HEK293 (cell line): ENCODE data around the gene CDC40.

ENCODE experiments used
- EGR2 ChIP-seq: fragments of 450-650 bp; formaldehyde crosslinking; IDR thresholded peaks from 2 replicates; pipeline ENCODE4 v1.5.1; 2016; ENCODE audit warnings: low read depth, missing biosample characterization, missing genetic modification characterization
- GLI2 ChIP-seq: fragments of 450-650 bp; formaldehyde crosslinking; IDR thresholded peaks from 2 replicates; pipeline ENCODE4; 2017; ENCODE audit warnings: missing biosample characterization, missing genetic modification characterization, low read depth, borderline replicate concordance
- PRDM1 ChIP-seq: fragments of 450-650 bp; formaldehyde crosslinking; IDR thresholded peaks from 2 replicates; pipeline ENCODE4; 2016; ENCODE audit warnings: missing biosample characterization, missing genetic modification characterization
- SP7 ChIP-seq: fragments of 450-650 bp; formaldehyde crosslinking; IDR thresholded peaks from 2 replicates; pipeline ENCODE4 v1.5.1; 2016; ENCODE audit warnings: missing biosample characterization, missing genetic modification characterization
- ZNF214 ChIP-seq: fragments of 450-650 bp; formaldehyde crosslinking; IDR thresholded peaks from 2 replicates; pipeline ENCODE4 v1.5.1; 2017; ENCODE audit warnings: missing biosample characterization, mild to moderate bottlenecking, missing genetic modification characterization, borderline replicate concordance
- ZNF223 ChIP-seq: fragments of 450-650 bp; formaldehyde crosslinking; IDR thresholded peaks from 2 replicates; pipeline ENCODE4 v1.5.1; 2016; ENCODE audit warnings: missing biosample characterization, missing genetic modification characterization
- ZNF292 ChIP-seq: fragments of 450-650 bp; formaldehyde crosslinking; IDR thresholded peaks from 2 replicates; pipeline ENCODE4 v1.5.1; 2016; ENCODE audit warnings: low read depth, missing biosample characterization, missing genetic modification characterization, borderline replicate concordance
- ZNF473 ChIP-seq: fragments of 450-650 bp; formaldehyde crosslinking; IDR thresholded peaks from 2 replicates; pipeline ENCODE4 v1.5.1; 2017; ENCODE audit warnings: missing biosample characterization, missing genetic modification characterization
- ZNF510 ChIP-seq: fragments of 450-650 bp; formaldehyde crosslinking; IDR thresholded peaks from 2 replicates; pipeline ENCODE4 v1.5.1; 2018; ENCODE audit warnings: mild to moderate bottlenecking, missing genetic modification characterization, missing biosample characterization; ENCODE audit not compliant: insufficient replicate concordance
- ZNF514 ChIP-seq: fragments of 450-650 bp; formaldehyde crosslinking; IDR thresholded peaks from 2 replicates; pipeline ENCODE4 v1.5.1; 2016; ENCODE audit warnings: missing biosample characterization, missing genetic modification characterization
- ZNF544 ChIP-seq: fragments of 450-650 bp; formaldehyde crosslinking; IDR thresholded peaks from 2 replicates; pipeline ENCODE4 v1.5.0; 2017; ENCODE audit warnings: missing biosample characterization, missing genetic modification characterization
- ZNF549 ChIP-seq: fragments of 450-650 bp; IDR thresholded peaks from 2 replicates; pipeline ENCODE4 v1.5.1; 2018; ENCODE audit warnings: missing biosample characterization, missing genetic modification characterization, mild to moderate bottlenecking, inconsistent platforms, moderate library complexity
- ZNF560 ChIP-seq: fragments of 450-650 bp; formaldehyde crosslinking; IDR thresholded peaks from 2 replicates; pipeline ENCODE4 v1.5.1; 2017; ENCODE audit warnings: missing biosample characterization, missing genetic modification characterization, borderline replicate concordance
- ZNF585B ChIP-seq: fragments of 450-650 bp; formaldehyde crosslinking; IDR thresholded peaks from 2 replicates; pipeline ENCODE4 v1.5.1; 2016; ENCODE audit warnings: missing biosample characterization, missing genetic modification characterization
- ZNF610 ChIP-seq: fragments of 450-650 bp; formaldehyde crosslinking; IDR thresholded peaks from 2 replicates; pipeline ENCODE4 v1.5.1; 2016; ENCODE audit warnings: missing biosample characterization, missing genetic modification characterization, borderline replicate concordance
- ZNF658 ChIP-seq: fragments of 450-650 bp; formaldehyde crosslinking; IDR thresholded peaks from 2 replicates; pipeline ENCODE4; 2016; ENCODE audit warnings: missing biosample characterization, missing genetic modification characterization
- ZNF76 ChIP-seq: fragments of 450-650 bp; formaldehyde crosslinking; IDR thresholded peaks from 2 replicates; pipeline ENCODE4; 2016; ENCODE audit warnings: low read depth, missing biosample characterization, missing genetic modification characterization, borderline replicate concordance
- ZNF768 ChIP-seq: fragments of 450-650 bp; formaldehyde crosslinking; IDR thresholded peaks from 2 replicates; pipeline ENCODE4 v1.5.1; 2018; ENCODE audit warnings: missing biosample characterization, mild to moderate bottlenecking, missing genetic modification characterization
- ZNF843 ChIP-seq: fragments of 450-650 bp; formaldehyde crosslinking; IDR thresholded peaks from 2 replicates; pipeline ENCODE4 v1.5.1; 2016; ENCODE audit warnings: missing biosample characterization, missing genetic modification characterization
- TF ChIP-seq, protein P1 (sequence below): fragments of 450-650 bp; formaldehyde crosslinking; optimal IDR thresholded peaks from 2 replicates; pipeline ENCODE3; 2016; ENCODE audit warnings: missing biosample characterization, mild to moderate bottlenecking, missing genetic modification characterization
- TF ChIP-seq, protein P2 (sequence below): fragments of 450-650 bp; formaldehyde crosslinking; IDR thresholded peaks from 2 replicates; pipeline ENCODE4 v1.5.0; 2017; ENCODE audit warnings: missing biosample characterization, missing genetic modification characterization, borderline replicate concordance
- TF ChIP-seq, protein P3 (sequence below): fragments of 450-650 bp; formaldehyde crosslinking; IDR thresholded peaks from 2 replicates; pipeline ENCODE4 v1.5.1; 2016; ENCODE audit warnings: missing biosample characterization, missing genetic modification characterization
- TF ChIP-seq, protein P4 (sequence below): fragments of 450-650 bp; formaldehyde crosslinking; IDR thresholded peaks from 2 replicates; pipeline ENCODE4 v1.5.1; 2016; ENCODE audit warnings: missing biosample characterization, missing genetic modification characterization
- TF ChIP-seq, protein P5 (sequence below): fragments of 450-650 bp; formaldehyde crosslinking; IDR thresholded peaks from 2 replicates; pipeline ENCODE4 v1.5.1; 2016; ENCODE audit warnings: missing biosample characterization, missing genetic modification characterization
- TF ChIP-seq, protein P6 (sequence below): fragments of 450-650 bp; formaldehyde crosslinking; IDR thresholded peaks from 2 replicates; pipeline ENCODE4 v1.5.1; 2016; ENCODE audit warnings: missing biosample characterization, missing genetic modification characterization
- TF ChIP-seq, protein P7 (sequence below): fragments of 450-650 bp; formaldehyde crosslinking; IDR thresholded peaks from 2 replicates; pipeline ENCODE4 v1.5.1; 2016; ENCODE audit warnings: missing biosample characterization, missing genetic modification characterization, low read depth

The CDC40 gene

DNA sequence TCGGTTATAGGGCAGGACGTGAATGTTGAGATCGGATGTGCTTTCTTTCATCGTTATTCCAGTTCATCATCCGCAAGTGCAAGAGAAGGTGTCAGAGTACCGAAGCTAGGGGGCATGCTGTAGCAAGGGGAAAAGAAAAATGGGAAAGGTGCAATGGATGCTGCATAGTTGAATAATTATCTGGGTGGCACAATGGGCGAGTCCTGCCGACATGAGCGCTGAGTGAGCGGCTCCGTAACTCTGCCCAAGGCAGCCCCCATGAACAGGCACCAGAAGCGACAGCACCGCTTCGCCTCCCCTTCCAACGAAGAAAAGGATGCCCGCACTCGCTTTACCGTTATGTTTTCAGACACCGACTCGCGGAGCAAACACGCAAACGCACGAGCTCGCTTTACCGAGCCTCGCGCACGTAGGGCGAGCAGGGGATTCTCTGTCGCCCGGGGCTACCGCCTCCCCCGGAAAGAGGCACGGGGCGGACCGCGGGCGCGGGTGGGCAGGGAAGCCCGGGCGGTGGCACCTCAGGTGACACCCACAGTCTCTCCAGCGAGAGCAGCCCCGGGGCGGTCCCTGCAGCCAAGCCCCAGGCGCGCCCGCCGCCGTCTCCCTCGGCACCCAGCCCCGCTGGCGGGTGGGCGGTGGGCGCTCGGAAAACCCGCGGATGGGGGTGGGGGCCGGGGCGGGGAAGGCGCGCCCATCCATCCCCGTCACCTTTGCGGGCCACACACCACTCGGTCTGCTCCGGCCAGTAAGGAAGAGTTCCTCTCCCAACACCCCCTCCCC lies 1.4 kb upstream of the CDC40 start (continued):
- TF ChIP-seq ZNF560 (tag by site-specific recombination) (no peak), ZNF549 (tag by site-specific recombination) (no peak), SP7 (tag by site-specific recombination) (peak; percentile 56), GLI2 (tag by site-specific recombination) (no peak), ZNF510 (tag by site-specific recombination) (no peak), ZNF768 (tag by site-specific recombination) (no peak), ZNF610 (tag by site-specific recombination) (peak; percentile 65; the same call in 1 of the 2 replicates), ZNF658 (tag by site-specific recombination) (no peak), ZNF585B (no peak), ZNF214 (tag by site-specific recombination) (no peak), ZNF473 (tag by site-specific recombination) (no peak), ZNF514 (no peak), PRDM1 (tag by site-specific recombination) (peak; percentile 97), ZNF292 (tag by site-specific recombination) (no peak), ZNF223 (tag by site-specific recombination) (no peak), ZNF843 (tag by site-specific recombination) (no peak), ZNF544 (tag by site-specific recombination) (no peak), EGR2 (tag by site-specific recombination) (peak; percentile 89), ZNF76 (tag by site-specific recombination) (no peak)
- TF ChIP-seq, protein P1, sequence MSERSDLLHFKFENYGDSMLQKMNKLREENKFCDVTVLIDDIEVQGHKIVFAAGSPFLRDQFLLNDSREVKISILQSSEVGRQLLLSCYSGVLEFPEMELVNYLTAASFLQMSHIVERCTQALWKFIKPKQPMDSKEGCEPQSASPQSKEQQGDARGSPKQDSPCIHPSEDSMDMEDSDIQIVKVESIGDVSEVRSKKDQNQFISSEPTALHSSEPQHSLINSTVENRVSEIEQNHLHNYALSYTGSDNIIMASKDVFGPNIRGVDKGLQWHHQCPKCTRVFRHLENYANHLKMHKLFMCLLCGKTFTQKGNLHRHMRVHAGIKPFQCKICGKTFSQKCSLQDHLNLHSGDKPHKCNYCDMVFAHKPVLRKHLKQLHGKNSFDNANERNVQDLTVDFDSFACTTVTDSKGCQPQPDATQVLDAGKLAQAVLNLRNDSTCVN, result peak; percentile 76
- TF ChIP-seq, protein P2, sequence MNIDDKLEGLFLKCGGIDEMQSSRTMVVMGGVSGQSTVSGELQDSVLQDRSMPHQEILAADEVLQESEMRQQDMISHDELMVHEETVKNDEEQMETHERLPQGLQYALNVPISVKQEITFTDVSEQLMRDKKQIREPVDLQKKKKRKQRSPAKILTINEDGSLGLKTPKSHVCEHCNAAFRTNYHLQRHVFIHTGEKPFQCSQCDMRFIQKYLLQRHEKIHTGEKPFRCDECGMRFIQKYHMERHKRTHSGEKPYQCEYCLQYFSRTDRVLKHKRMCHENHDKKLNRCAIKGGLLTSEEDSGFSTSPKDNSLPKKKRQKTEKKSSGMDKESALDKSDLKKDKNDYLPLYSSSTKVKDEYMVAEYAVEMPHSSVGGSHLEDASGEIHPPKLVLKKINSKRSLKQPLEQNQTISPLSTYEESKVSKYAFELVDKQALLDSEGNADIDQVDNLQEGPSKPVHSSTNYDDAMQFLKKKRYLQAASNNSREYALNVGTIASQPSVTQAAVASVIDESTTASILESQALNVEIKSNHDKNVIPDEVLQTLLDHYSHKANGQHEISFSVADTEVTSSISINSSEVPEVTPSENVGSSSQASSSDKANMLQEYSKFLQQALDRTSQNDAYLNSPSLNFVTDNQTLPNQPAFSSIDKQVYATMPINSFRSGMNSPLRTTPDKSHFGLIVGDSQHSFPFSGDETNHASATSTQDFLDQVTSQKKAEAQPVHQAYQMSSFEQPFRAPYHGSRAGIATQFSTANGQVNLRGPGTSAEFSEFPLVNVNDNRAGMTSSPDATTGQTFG (tag by site-specific recombination), result no peak
- TF ChIP-seq, protein P3, sequence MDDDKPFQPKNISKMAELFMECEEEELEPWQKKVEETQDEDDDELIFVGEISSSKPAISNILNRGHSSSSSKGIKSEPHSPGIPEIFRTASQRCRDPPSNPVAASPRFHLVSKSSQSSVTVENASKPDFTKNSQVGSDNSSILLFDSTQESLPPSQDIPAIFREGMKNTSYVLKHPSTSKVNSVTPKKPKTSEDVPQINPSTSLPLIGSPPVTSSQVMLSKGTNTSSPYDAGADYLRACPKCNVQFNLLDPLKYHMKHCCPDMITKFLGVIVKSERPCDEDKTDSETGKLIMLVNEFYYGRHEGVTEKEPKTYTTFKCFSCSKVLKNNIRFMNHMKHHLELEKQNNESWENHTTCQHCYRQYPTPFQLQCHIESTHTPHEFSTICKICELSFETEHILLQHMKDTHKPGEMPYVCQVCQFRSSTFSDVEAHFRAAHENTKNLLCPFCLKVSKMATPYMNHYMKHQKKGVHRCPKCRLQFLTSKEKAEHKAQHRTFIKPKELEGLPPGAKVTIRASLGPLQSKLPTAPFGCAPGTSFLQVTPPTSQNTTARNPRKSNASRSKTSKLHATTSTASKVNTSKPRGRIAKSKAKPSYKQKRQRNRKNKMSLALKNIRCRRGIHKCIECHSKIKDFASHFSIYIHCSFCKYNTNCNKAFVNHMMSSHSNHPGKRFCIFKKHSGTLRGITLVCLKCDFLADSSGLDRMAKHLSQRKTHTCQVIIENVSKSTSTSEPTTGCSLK, result no peak
- TF ChIP-seq, protein P4, sequence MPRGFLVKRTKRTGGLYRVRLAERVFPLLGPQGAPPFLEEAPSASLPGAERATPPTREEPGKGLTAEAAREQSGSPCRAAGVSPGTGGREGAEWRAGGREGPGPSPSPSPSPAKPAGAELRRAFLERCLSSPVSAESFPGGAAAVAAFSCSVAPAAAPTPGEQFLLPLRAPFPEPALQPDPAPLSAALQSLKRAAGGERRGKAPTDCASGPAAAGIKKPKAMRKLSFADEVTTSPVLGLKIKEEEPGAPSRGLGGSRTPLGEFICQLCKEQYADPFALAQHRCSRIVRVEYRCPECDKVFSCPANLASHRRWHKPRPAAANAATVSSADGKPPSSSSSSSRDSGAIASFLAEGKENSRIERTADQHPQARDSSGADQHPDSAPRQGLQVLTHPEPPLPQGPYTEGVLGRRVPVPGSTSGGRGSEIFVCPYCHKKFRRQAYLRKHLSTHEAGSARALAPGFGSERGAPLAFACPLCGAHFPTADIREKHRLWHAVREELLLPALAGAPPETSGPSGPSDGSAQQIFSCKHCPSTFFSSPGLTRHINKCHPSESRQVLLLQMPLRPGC, result no peak
- TF ChIP-seq, protein P5, sequence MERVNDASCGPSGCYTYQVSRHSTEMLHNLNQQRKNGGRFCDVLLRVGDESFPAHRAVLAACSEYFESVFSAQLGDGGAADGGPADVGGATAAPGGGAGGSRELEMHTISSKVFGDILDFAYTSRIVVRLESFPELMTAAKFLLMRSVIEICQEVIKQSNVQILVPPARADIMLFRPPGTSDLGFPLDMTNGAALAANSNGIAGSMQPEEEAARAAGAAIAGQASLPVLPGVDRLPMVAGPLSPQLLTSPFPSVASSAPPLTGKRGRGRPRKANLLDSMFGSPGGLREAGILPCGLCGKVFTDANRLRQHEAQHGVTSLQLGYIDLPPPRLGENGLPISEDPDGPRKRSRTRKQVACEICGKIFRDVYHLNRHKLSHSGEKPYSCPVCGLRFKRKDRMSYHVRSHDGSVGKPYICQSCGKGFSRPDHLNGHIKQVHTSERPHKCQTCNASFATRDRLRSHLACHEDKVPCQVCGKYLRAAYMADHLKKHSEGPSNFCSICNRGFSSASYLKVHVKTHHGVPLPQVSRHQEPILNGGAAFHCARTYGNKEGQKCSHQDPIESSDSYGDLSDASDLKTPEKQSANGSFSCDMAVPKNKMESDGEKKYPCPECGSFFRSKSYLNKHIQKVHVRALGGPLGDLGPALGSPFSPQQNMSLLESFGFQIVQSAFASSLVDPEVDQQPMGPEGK (tag by site-specific recombination), result peak; percentile 64
- TF ChIP-seq, protein P6, sequence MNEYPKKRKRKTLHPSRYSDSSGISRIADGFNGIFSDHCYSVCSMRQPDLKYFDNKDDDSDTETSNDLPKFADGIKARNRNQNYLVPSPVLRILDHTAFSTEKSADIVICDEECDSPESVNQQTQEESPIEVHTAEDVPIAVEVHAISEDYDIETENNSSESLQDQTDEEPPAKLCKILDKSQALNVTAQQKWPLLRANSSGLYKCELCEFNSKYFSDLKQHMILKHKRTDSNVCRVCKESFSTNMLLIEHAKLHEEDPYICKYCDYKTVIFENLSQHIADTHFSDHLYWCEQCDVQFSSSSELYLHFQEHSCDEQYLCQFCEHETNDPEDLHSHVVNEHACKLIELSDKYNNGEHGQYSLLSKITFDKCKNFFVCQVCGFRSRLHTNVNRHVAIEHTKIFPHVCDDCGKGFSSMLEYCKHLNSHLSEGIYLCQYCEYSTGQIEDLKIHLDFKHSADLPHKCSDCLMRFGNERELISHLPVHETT (tag by site-specific recombination), result no peak
- TF ChIP-seq, protein P7, sequence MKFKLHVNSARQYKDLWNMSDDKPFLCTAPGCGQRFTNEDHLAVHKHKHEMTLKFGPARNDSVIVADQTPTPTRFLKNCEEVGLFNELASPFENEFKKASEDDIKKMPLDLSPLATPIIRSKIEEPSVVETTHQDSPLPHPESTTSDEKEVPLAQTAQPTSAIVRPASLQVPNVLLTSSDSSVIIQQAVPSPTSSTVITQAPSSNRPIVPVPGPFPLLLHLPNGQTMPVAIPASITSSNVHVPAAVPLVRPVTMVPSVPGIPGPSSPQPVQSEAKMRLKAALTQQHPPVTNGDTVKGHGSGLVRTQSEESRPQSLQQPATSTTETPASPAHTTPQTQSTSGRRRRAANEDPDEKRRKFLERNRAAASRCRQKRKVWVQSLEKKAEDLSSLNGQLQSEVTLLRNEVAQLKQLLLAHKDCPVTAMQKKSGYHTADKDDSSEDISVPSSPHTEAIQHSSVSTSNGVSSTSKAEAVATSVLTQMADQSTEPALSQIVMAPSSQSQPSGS, result no peak
